LNCaP clone FGC (cell line): ENCODE data around the gene GCNT2.
"Not testable (repeated sequence)": the region's sequence is repeated elsewhere in the genome, so short reads cannot be mapped to it uniquely, and the experiment has no call there.

Source experiments
- DNase-seq: peaks from one replicate; pipeline ENCODE4 v3.0.0-alpha.2; 2011; ENCODE audit warnings: low read depth
- H3K4me3 ChIP-seq: 2 replicates; pipeline ENCODE4 v1.5.1; 2011; ENCODE audit warnings: mild to moderate bottlenecking, low read depth, low read length, control low read depth
- CTCF ChIP-seq: IDR thresholded peaks from 2 replicates; pipeline ENCODE4 v1.5.1; 2012; ENCODE audit warnings: mild to moderate bottlenecking; ENCODE audit not compliant: control insufficient read depth, insufficient read depth; ENCODE audit errors: extremely low read depth

GCNT2 gene

DNA sequence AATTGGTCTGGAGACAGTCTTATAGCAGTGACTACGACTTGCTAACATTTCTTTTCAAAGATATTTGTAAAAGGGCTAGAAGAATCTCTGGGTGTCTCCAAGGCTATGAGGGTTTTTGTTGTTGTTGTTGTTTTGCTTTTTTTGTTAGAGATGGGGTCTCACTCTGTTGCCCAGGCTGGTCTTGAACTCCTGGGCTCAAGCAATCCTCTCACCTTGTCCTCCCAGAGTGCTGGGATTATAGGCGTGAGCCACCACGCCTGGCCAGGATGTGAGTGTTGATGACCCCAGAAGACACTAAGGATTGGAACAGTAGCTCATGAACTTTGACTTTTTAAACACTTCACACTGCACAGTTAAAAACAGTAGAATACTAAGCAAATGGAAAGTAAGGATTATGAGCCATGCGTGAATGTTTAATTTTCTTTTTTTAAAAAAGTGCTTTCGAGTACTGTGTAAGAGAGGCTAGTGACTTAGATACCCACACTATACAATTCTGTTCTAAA, 76.4 kb downstream of the GCNT2 start:
- TF ChIP-seq CTCF, result no peak
- DNase-seq, result no peak
- H3K4me3 ChIP-seq, result no peak overlapping the region

- DNase-seq, result no peak
Observed at GRCh38 chr6:10598084-10598960, 77.2 kb downstream of the GCNT2 start.

GRCh38 chr6:10599046-10599445, 77.9 kb downstream of the GCNT2 start:
- H3K4me3 ChIP-seq, result no peak overlapping the region
- TF ChIP-seq CTCF, result no peak
- no peak for DNase-seq

More at GRCh38 chr6:10598084-10598960, 77.2 kb downstream of the GCNT2 start:
- no peak overlapping the region for H3K4me3 ChIP-seq
- TF ChIP-seq CTCF, result no peak

DNA sequence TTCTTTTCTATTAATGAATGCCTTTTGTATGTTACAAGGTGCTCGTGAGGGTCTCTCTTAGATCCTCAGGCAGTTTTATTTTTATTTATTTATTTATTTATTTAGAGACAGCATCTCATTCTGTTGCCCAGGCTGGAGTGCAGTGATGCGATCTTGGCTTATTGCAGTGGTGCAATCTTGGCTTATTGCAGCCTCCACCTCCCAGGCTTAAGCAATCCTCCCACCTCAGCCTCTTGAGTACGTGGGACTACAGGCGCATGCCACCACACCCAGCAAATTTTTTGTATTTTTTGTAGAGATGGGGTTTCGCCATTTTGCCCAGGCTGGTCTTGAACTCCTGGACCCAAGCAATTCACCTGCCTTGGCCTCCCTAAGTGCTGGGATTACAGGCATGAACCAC, 79.5 kb downstream of the GCNT2 start:
- not testable (repeated sequence) for DNase-seq

DNA sequence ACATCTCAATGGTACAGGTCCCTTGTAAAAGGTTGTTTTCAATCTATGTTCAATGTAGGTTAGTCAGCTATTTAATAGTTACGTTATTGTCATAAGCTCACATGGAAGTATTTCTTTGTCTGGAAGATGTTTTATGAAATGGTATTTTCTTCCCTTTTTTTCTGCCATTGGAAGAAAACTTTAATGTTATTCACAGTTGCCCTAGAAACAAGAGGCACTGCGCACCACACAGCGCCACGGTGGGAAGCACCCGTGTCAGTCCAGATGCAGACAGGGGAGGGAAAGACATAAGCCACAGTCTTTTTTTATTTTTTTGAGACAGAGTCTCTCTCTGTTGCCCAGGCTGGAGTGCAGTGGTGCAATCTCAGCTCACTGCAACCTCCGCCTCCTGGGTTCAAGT, 82.1 kb downstream of the GCNT2 start:
- no peak overlapping the region for H3K4me3 ChIP-seq
- TF ChIP-seq CTCF, result no peak
- DNase-seq, result no peak

More for the DNA sequence above, 79.5 kb downstream of the GCNT2 start:
- not testable (repeated sequence) for H3K4me3 ChIP-seq

GRCh38 chr6:10609038-10609437, 87.9 kb downstream of the GCNT2 start:
- no peak for TF ChIP-seq CTCF
- no peak overlapping the region for H3K4me3 ChIP-seq
- no peak for DNase-seq

GRCh38 chr6:10610289-10610688, 89.1 kb downstream of the GCNT2 start:
- DNase-seq, result no peak
- no peak for TF ChIP-seq CTCF
- no peak overlapping the region for H3K4me3 ChIP-seq
